AG08395 (cell line): ENCODE measurements around the gene TCEAL4.
"Not testable (repeated sequence)": the region's sequence is repeated elsewhere in the genome, so short reads cannot be mapped to it uniquely, and the experiment has no call there.

Experiments used
- DNase-seq: peaks from one replicate; pipeline ENCODE4 v3.0.0; 2012; ENCODE audit warnings: mixed read lengths, low spot score

Gene TCEAL4

GRCh38 chrX:103592295-103592694, 7.0 kb downstream of the TCEAL4 start:
- not testable (repeated sequence) for DNase-seq

GRCh38 chrX:103595202-103595601, 9.9 kb downstream of the TCEAL4 start:
- not testable (repeated sequence) for DNase-seq

GRCh38 chrX:103607364-103608305, 22.3 kb downstream of the TCEAL4 start, which contains the start of gene TCEAL3:
Gene TCEAL3, plus strand, starts transcription at chrX:103607963. Its CDS starts 1,102 bp downstream, at chrX:103609065.
- peak; percentile 56 for DNase-seq

- no peak for DNase-seq
These were observed 23.1 kb downstream of the TCEAL4 start for GRCh38 chrX:103608306-103608963.

- DNase-seq, result no peak
These were observed 25.0 kb downstream of the TCEAL4 start for GRCh38 chrX:103610282-103610681.

GRCh38 chrX:103613362-103613890, 28.1 kb downstream of the TCEAL4 start:
- no peak for DNase-seq

GRCh38 chrX:103614999-103615398, 29.7 kb downstream of the TCEAL4 start:
- DNase-seq, result peak; percentile 4

- DNase-seq, result no peak
These were observed 30.6 kb downstream of the TCEAL4 start for GRCh38 chrX:103615781-103616371.

- DNase-seq, result no peak
These were observed 31.4 kb downstream of the TCEAL4 start for GRCh38 chrX:103616676-103617186.

- no peak for DNase-seq
These were observed 38.8 kb downstream of the TCEAL4 start for GRCh38 chrX:103624111-103624510.

- DNase-seq, result no peak
These were observed 41.5 kb downstream of the TCEAL4 start for GRCh38 chrX:103626855-103627254.

GRCh38 chrX:103628386-103629317, 43.3 kb downstream of the TCEAL4 start, which contains the start of gene TCEAL1:
Gene TCEAL1, plus strand, starts transcription at chrX:103628975. Its CDS starts 942 bp downstream, at chrX:103629917.
- DNase-seq, result no peak

GRCh38 chrX:103629318-103630170, 44.2 kb downstream of the TCEAL4 start:
- peak; percentile 46 for DNase-seq

- DNase-seq, result no peak
These were observed 44.8 kb downstream of the TCEAL4 start for GRCh38 chrX:103630171-103630511.

- no peak for DNase-seq
These were observed 45.8 kb downstream of the TCEAL4 start for GRCh38 chrX:103631145-103631544.

- DNase-seq, result no peak
These were observed 50.1 kb downstream of the TCEAL4 start for GRCh38 chrX:103635436-103635835.
